ENCODE measurements around the gene ZNF440.

GRCh38 chr19:11832253-11832912, 18.3 kb downstream of the ZNF440 start:
- TF ChIP-seq EZH2 (IDR thresholded peaks at IDR 0.05; ENCODE audit: borderline replicate concordance) (no peak), CTCF (IDR thresholded peaks at IDR 0.05; ENCODE audit: poor library complexity) (no peak)
